DND-41 (cell line): ENCODE measurements around the gene FAM53B.

Experiments used
- EZH2 ChIP-seq: IDR thresholded peaks from 3 replicates; pipeline ENCODE4 v1.6.1; 2012; ENCODE audit warnings: borderline replicate concordance, low read depth, mild to moderate bottlenecking, moderate library complexity, low read length, inconsistent platforms; ENCODE audit not compliant: severe bottlenecking
- TF ChIP-seq, protein P1 (sequence below): IDR thresholded peaks from 2 replicates; pipeline ENCODE4 v1.5.1; 2012; ENCODE audit warnings: borderline replicate concordance, low read length, moderate library complexity, mild to moderate bottlenecking; ENCODE audit not compliant: poor library complexity, severe bottlenecking; ENCODE audit errors: extremely low read depth

DNA sequence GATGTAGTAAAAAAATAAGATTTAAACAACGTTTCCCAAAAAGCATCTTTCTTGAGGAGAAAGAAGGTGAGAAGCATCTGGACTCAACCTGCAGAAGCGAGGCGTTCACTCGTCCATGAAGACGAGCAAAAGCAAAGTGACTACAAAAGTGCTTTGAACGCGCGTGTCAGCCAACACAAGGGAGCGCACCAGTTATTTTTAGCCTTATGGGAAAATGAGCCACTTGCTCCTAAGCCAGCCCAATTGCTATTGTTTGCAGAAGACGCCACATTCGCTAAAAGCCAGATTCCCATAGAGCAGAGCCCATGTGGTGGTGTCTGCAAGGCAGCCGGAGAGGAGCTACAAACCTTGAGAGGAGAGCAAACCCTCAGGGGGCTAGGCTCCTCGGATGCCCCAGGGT is 122.5 kb downstream of the FAM53B start:
- TF ChIP-seq, protein P1, sequence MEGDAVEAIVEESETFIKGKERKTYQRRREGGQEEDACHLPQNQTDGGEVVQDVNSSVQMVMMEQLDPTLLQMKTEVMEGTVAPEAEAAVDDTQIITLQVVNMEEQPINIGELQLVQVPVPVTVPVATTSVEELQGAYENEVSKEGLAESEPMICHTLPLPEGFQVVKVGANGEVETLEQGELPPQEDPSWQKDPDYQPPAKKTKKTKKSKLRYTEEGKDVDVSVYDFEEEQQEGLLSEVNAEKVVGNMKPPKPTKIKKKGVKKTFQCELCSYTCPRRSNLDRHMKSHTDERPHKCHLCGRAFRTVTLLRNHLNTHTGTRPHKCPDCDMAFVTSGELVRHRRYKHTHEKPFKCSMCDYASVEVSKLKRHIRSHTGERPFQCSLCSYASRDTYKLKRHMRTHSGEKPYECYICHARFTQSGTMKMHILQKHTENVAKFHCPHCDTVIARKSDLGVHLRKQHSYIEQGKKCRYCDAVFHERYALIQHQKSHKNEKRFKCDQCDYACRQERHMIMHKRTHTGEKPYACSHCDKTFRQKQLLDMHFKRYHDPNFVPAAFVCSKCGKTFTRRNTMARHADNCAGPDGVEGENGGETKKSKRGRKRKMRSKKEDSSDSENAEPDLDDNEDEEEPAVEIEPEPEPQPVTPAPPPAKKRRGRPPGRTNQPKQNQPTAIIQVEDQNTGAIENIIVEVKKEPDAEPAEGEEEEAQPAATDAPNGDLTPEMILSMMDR: no peak
- TF ChIP-seq EZH2: no peak
